HCT116 (cell line): ENCODE measurements around the gene EEF2KMT. TPM values are rescaled to one million over a fixed set of nuclear protein-coding genes. Genes with fewer than 3 reads are reported as not detected.
"Not testable (repeated sequence)": the region's sequence is repeated elsewhere in the genome, so short reads cannot be mapped to it uniquely, and the experiment has no call there.

ENCODE experiments used
- ATAC-seq: fragments of 200-7000 bp; cut with Tn5 transposase; 2 replicates; pipeline ENCODE4 v1.9.1; 2020; ENCODE audit warnings: mild to moderate bottlenecking, moderate library complexity
- BruUV-seq: library from RNA; stranded (reverse); fragments of 400-500 nt; replicated peaks from 2 replicates; lab custom pipeline; 2021; lab: Mats Ljungman, UMichigan
- CTCF ChIA-PET: fragments of 300-600 bp; sonication (Branson Sonifier 250); formaldehyde crosslinking; loops from one replicate; lab custom pipeline; 2021; ENCODE audit warnings: antibody characterized with exemption; lab: Charles Lee
- POLR2A ChIA-PET: fragments of 300-600, 350-600 bp; sonication (Branson Sonifier 250); formaldehyde crosslinking; loops from one replicate; lab custom pipeline; 2021; ENCODE audit warnings: antibody characterized with exemption; lab: Charles Lee
- RAD21 ChIA-PET, 2 experiments: fragments of 300-600 bp; sonication (Branson Sonifier 250); formaldehyde crosslinking; loops; one replicate each; lab custom pipeline; 2023; ENCODE audit warnings: low total read pairs in 2 of 2; ENCODE audit not compliant: uncharacterized antibody in 2 of 2, unreplicated experiment in 2 of 2, low non-redundant PET in 1 of 2; lab: Charles Lee
- DNase-seq: peaks from one replicate; pipeline ENCODE4 v3.0.0-alpha.2; 2010; ENCODE audit warnings: low read depth, low spot score
- H2AFZ ChIP-seq: fragments of 200-600 bp; shearing (Covaris generic), sonication (generic); 2 replicates; pipeline ENCODE4 v1.6.1; 2017; ENCODE audit warnings: low read depth, mixed run types, mixed read lengths, antibody characterized with exemption, low read length; ENCODE audit not compliant: poor library complexity, severe bottlenecking
- H3K27ac ChIP-seq: 2 replicates; pipeline ENCODE4 v1.5.1; 2012; ENCODE audit warnings: low read depth, low read length
- H3K27me3 ChIP-seq: fragments of 200-600 bp; sonication (generic); 2 replicates; pipeline ENCODE4 v1.6.1; 2016; ENCODE audit warnings: mixed run types, low read length, mixed read lengths; ENCODE audit not compliant: insufficient read depth
- H3K36me3 ChIP-seq, 2 experiments: fragments of 200-500 bp in 1 of 2; fragments of 200-600 bp in 1 of 2; sonication (Bioruptor generic) in 1 of 2; sonication (generic) in 1 of 2; 2 replicates each; pipeline versions ENCODE4 v1.5.1 to v1.6.1; 2014 to 2016; ENCODE audit warnings: low read length in 2 of 2, inconsistent platforms in 1 of 2, mixed read lengths in 1 of 2, mixed run types in 1 of 2; ENCODE audit not compliant: insufficient read depth in 2 of 2, control insufficient read depth in 1 of 2
- H3K4me1 ChIP-seq, 2 experiments: fragments of 200-600 bp in 1 of 2; sonication (generic) in 1 of 2; 2 replicates each; pipeline versions ENCODE4 v1.5.1 to v1.6.1; 2012 to 2017; ENCODE audit warnings: low read length in 2 of 2, inconsistent platforms in 1 of 2, mild to moderate bottlenecking in 1 of 2, mixed read lengths in 1 of 2, mixed run types in 1 of 2, moderate library complexity in 1 of 2; ENCODE audit not compliant: insufficient read depth in 2 of 2, control insufficient read depth in 1 of 2
- H3K4me2 ChIP-seq: fragments of 200-600 bp; sonication (generic); 2 replicates; pipeline ENCODE4 v1.6.1; 2017; ENCODE audit warnings: mixed run types, low read length, mixed read lengths
- H3K4me3 ChIP-seq, 2 experiments: fragments of 200-600 bp in 1 of 2; sonication (generic) in 1 of 2; replicated peaks in 1 of 2; 2 replicates each; pipeline ENCODE4 v1.5.1; 2011 to 2016; ENCODE audit warnings: low read length in 2 of 2, control low read depth in 1 of 2, low read depth in 1 of 2, mild to moderate bottlenecking in 1 of 2, mixed read lengths in 1 of 2, mixed run types in 1 of 2
- H3K79me2 ChIP-seq: fragments of 200-600 bp; sonication (generic); 2 replicates; pipeline ENCODE4 v1.6.1; 2017; ENCODE audit warnings: mild to moderate bottlenecking, mixed run types, low read length, moderate library complexity, mixed read lengths; ENCODE audit not compliant: insufficient read depth
- H3K9ac ChIP-seq: fragments of 200-600 bp; sonication (generic); 2 replicates; pipeline ENCODE4 v1.6.1; 2016; ENCODE audit warnings: low read length, mixed read lengths
- H3K9me2 ChIP-seq: fragments of 200-600 bp; sonication (generic), shearing (Covaris generic); 2 replicates; pipeline ENCODE4 v1.6.1; 2017; ENCODE audit warnings: mixed run types, mild to moderate bottlenecking, moderate library complexity; ENCODE audit not compliant: insufficient read depth
- H3K9me3 ChIP-seq, 2 experiments: fragments of 200-500 bp in 1 of 2; fragments of 200-600 bp in 1 of 2; sonication (Bioruptor generic) in 1 of 2; sonication (generic) in 1 of 2; 2 replicates each; pipeline ENCODE4 v1.6.1; 2014 to 2017; ENCODE audit warnings: low read length in 2 of 2, mixed read lengths in 2 of 2, inconsistent platforms in 1 of 2, low read depth in 1 of 2, mild to moderate bottlenecking in 1 of 2, mixed run types in 1 of 2, moderate library complexity in 1 of 2; ENCODE audit not compliant: control insufficient read depth in 1 of 2, insufficient read depth in 1 of 2
- H4K20me1 ChIP-seq: fragments of 200-600 bp; sonication (generic), shearing (Covaris generic); 2 replicates; pipeline ENCODE4 v1.6.1; 2017; ENCODE audit warnings: mixed run types, mild to moderate bottlenecking, moderate library complexity; ENCODE audit not compliant: insufficient read depth
- intact Hi-C: fragments of 100-400 bp; cut with micrococcal nuclease; formaldehyde crosslinking; loops from 2 replicates; pipeline ENCODE4 v1.10.0; 2022
- total RNA-seq: library from RNA; stranded (reverse); gene quantifications from one replicate; pipeline ENCODE4 v1.2.1, GENCODE V29; 2021; ENCODE audit not compliant: unreplicated experiment

The EEF2KMT gene
- total RNA-seq, 1 experiment from 2014 or later = 25.6 TPM

DNA sequence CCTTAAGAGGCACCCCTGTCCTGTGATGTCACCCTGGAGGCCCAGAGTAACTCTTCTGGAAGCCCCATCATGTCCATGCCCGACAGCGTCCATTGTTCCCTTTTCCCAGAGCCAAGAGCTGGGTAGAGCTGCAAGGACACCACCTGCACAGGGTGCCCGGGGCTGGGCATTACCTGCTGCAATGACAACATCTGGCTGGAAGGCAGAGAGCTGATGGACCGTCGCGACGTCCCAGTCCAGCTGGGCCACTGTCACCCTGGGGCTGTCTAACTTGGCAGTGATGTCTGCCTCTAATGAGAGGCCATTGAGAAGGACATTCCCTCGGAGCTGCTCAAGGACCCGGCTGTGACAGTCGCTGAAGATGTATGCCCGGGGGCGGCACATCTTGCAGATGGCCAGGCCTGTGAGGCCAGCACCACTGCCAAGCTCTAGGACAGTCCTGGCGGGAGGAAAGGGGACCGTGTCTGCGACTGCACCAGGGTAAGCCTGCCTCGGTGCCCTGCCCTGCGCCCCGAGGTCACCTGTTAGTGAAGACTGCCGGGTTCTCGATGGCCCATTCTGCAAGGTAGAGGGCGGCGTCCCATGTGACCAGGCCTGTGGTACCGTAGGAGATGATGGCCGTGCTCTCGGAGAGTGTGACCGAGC is 7.6 kb downstream of the EEF2KMT start:
- H3K4me3 ChIP-seq, H4K20me1 ChIP-seq, H3K4me2 ChIP-seq, H3K9me3 ChIP-seq, H2AFZ ChIP-seq, H3K79me2 ChIP-seq, CTCF ChIA-PET, H3K9ac ChIP-seq, RAD21 ChIA-PET, H3K36me3 ChIP-seq, ATAC-seq, BruUV-seq, H3K27me3 ChIP-seq, H3K27ac ChIP-seq, DNase-seq, POLR2A ChIA-PET, H3K4me1 ChIP-seq, H3K9me2 ChIP-seq: not testable (repeated sequence)
- intact Hi-C loops = loop anchor here (5.0 kb wide), 1 partner anchor 133 kb away; the partner anchor contains the start of gene SEC14L5

DNA sequence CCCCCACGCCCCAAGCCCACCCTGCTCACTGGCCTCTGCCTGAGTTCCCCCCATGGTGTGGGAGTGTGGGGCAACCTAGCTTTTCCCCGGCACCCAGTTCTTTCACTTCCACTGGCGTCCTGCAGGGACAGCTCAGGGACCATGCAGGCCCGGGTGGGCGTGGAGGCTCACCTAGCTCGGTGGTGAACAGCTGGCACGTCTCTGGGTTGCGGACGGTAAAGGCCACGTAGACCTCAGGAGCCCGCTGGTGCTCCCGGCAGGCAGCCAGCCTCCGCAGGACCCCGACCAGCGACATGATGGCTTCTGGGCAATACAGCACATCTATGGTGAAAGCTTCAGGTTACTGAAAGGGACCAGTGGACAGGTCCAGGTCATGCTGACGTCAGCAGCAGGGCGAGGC is 8.7 kb downstream of the EEF2KMT start:
- CTCF ChIA-PET, H3K4me3 ChIP-seq, POLR2A ChIA-PET, DNase-seq, ATAC-seq, H3K27ac ChIP-seq, H4K20me1 ChIP-seq, RAD21 ChIA-PET, BruUV-seq, H3K9ac ChIP-seq, H3K27me3 ChIP-seq, H3K36me3 ChIP-seq, H3K79me2 ChIP-seq, H2AFZ ChIP-seq, H3K4me2 ChIP-seq, H3K4me1 ChIP-seq, H3K9me2 ChIP-seq, H3K9me3 ChIP-seq, intact Hi-C loops: not testable (repeated sequence)

DNA sequence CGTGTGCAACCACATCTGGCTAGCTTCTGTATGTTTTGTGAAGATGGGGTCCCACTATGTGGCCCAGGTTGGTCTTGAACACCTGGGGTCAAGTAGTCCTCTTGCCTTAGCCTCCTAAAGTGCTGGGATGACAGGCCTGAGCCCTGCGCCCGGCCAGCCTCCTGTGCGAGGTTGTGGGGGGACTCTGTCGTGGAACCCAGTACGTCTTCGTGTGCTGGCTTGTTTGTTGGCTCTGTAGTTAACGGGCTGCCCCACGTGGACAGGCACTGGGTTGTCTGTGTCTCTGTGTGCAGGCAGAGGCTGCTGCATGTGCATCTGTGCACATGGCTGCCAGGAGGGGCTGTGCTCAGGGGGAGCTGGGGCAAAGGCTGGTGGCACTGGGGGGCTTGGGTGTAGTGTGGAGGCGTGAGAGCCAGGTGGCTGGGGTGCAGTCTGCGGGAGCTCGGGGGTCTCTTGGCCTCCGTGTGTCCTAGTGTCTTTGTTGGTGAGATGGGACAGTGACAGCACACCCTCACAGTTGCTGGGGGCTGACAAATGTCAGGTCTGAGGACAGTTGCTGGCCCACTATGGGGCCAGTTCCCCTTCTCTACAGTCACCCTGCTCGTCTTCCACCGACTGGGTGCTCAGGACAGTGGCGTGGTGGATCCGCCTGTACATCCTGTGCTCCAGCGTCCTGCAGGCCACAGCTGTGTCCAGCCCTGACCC is 9.4 kb downstream of the EEF2KMT start:
- BruUV-seq, H2AFZ ChIP-seq, H3K9me3 ChIP-seq, POLR2A ChIA-PET, H4K20me1 ChIP-seq, H3K4me3 ChIP-seq, H3K79me2 ChIP-seq, CTCF ChIA-PET, H3K4me2 ChIP-seq, H3K9me2 ChIP-seq, H3K9ac ChIP-seq, H3K4me1 ChIP-seq, H3K27ac ChIP-seq, RAD21 ChIA-PET, intact Hi-C loops, ATAC-seq, H3K27me3 ChIP-seq, DNase-seq, H3K36me3 ChIP-seq: not testable (repeated sequence)

DNA sequence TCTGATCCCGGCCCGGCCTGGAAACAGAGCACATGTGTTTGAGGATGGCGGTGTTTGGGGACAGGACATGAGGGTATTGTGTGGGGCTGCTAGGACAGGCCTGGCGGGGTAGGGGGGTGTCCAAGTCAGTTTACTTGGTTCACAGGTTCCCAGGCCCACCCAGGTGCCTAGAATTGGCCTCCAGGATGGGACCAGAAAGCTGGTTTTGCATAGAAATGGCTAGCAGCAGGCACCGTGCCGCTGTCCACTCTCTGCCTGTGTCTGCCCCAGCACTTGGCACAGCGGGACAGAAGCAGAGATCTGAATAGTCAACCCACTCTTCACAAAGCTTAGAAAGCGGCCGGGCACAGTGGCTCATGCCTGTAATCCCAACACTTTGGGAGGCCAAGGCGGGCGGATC is 11.9 kb downstream of the EEF2KMT start:
- RAD21 ChIA-PET, H3K4me1 ChIP-seq, H3K27ac ChIP-seq, DNase-seq, ATAC-seq, H4K20me1 ChIP-seq, BruUV-seq, CTCF ChIA-PET, H3K4me3 ChIP-seq, H3K9me2 ChIP-seq, H3K9me3 ChIP-seq, H3K36me3 ChIP-seq, H3K79me2 ChIP-seq, POLR2A ChIA-PET, H3K4me2 ChIP-seq, H3K27me3 ChIP-seq, intact Hi-C loops, H2AFZ ChIP-seq, H3K9ac ChIP-seq: not testable (repeated sequence)
